ENCODE results near the gene LTBR. TPM values are rescaled to one million over a fixed set of nuclear protein-coding genes. Genes with fewer than 3 reads are reported as not detected.
A peak's percentile ranks its signal among the peaks of the same experiment; 100 is the strongest.
"Not testable (repeated sequence)": the region's sequence is repeated elsewhere in the genome, so short reads cannot be mapped to it uniquely, and the experiment has no call there.

LTBR gene
- polyA plus RNA-seq = 1 to 10 TPM; 1.2 to 3.6 (median 2.8) TPM

DNA sequence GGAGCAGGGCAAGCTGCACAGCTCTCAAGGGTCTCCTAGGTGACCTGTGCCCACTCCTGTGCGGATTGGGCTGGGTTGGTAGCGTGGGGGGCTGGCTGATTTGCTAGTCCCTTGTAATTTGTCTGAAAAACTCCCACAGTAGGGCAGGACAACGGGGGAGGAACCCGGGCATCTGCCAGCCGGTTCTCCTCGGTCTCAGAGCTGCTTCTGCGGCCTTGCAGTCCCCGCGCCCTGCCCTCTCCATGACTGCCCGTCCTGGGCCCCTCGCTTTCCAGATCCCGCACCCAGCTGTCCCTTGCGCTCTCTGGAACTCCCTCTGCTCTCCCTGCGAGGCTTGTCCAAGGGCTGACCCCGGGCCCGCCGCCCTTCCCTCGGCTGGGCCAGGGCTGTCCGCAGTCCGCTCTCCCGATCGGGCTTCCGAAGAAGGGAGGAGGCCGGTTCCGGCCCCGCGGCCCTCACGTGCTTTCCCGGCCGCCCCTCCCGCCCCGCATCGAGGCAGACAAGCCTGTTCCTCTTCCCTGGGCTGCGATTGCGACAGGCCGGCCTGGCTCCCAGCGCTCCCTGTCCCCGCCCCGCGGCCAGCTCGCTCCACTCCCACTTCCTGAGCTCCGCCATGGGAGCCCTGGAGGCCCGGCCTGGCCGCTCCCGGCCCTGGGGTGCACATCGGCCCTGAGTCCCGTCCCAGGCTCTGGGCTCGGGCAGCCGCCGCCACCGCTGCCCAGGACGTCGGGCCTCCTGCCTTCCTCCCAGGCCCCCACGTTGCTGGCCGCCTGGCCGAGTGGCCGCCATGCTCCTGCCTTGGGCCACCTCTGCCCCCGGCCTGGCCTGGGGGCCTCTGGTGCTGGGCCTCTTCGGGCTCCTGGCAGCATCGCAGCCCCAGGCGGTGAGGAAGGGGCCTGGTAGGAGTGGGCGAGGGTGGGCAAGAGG lies at the start of gene LTBR:
TSS of gene LTBR (plus strand) at position 591 of the 927 bp plus-strand sequence. CDS start at position 788, 197 bp downstream.
- Mint-ChIP-seq H3K36me3 (peaks cover 0 to 8% (median 4%) of the 10 kb centered on the region in 3 donors), H3K4me1 (peaks cover 0 to 12% of the 10 kb centered on the region in 2 donors), H3K9me3 (no peaks in the 10 kb centered on the region), H3K27me3 (ENCODE audit: low read depth in 3 of 3) (peaks cover 0 to 3% (median 2%) of the 10 kb centered on the region in 3 donors), H3K4me3 (peak within 1 kb of the TSS; percentile 48 to 76 (median 72)), H3K27ac (peak within 1 kb of the TSS in 2 of 6 donors; percentile 46 to 70)
- DNase-seq = peak; percentile 24 to 41 (median 32)

- no peak for DNase-seq
- peak overlapping the region in 1 of 5 donors; percentile 70 for H3K4me3 Mint-ChIP-seq
- peaks cover 13 to 52% of the 10 kb centered on the region in 2 donors for H3K4me1 Mint-ChIP-seq
- H3K9me3 Mint-ChIP-seq = no peaks in the 10 kb centered on the region
- H3K27me3 Mint-ChIP-seq (ENCODE audit: low read depth in 3 of 3) = peaks cover 5 to 16% (median 9%) of the 10 kb centered on the region in 3 donors
- H3K27ac Mint-ChIP-seq = no peak overlapping the region
- peaks cover 17 to 41% (median 25%) of the 10 kb centered on the region in 3 donors for H3K36me3 Mint-ChIP-seq
Measured at GRCh38 chr12:6334359-6334758, 49.6 kb upstream of the LTBR start.

- Mint-ChIP-seq H3K4me3 (no peak overlapping the region), H3K36me3 (peaks cover 17 to 37% (median 25%) of the 10 kb centered on the region in 3 donors), H3K4me1 (peaks cover 13 to 52% of the 10 kb centered on the region in 2 donors), H3K27me3 (ENCODE audit: low read depth in 3 of 3) (peaks cover 5 to 16% (median 9%) of the 10 kb centered on the region in 3 donors), H3K27ac (no peak overlapping the region), H3K9me3 (no peaks in the 10 kb centered on the region)
- DNase-seq = no peak
Measured at GRCh38 chr12:6334940-6335450, 49.0 kb upstream of the LTBR start.

GRCh38 chr12:6335451-6336078 lies 48.4 kb upstream of the LTBR start:
- Mint-ChIP-seq H3K27ac (no peak overlapping the region), H3K9me3 (no peaks in the 10 kb centered on the region), H3K27me3 (ENCODE audit: low read depth in 3 of 3) (peaks cover 5 to 16% (median 9%) of the 10 kb centered on the region in 3 donors), H3K36me3 (peaks cover 17 to 35% (median 22%) of the 10 kb centered on the region in 3 donors), H3K4me1 (peaks cover 11 to 49% of the 10 kb centered on the region in 2 donors), H3K4me3 (no peak overlapping the region)
- DNase-seq = peak; percentile 89 to 91 (median 90)

DNA sequence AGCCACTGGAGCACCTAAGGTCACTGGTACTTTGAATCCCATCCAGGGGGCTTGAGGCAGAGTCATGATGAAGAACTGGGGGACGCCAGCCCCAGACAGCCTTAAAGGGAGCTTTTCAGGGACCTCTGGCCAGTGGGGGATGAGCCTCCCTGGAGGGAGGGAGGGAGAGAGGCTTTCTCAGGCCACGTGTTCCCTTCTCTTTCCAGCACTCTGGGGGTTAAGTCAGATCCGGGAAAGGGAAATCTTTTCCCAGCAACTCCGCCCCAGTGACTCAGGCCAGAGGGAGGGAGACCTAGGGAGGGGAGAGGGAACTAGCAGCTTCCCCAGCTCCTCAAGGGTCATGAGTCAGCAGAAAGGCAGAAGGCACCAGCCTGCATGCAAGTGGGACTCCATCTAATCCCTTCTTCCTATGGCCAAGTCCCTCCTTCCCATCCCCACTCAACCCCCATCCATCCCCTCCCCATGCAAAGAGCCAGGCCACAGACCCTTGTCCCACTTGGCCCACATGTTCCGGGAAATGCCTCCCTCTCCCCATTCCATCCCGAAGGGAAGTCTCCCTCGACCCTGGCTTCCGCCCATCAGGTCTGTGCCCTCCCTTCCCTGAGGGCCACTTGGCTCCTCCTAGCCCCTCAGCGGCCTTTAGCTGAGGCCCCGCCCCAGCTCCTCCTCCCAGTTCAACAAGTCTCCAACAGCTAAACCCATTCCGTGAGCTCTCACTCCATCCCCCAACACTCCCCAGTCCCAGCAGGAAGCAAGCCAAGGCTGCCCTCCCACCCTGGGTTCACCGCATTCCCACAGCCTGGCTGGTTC lies 47.7 kb upstream of the LTBR start:
- Mint-ChIP-seq H3K27me3 (ENCODE audit: low read depth in 3 of 3) (peaks cover 5 to 16% (median 9%) of the 10 kb centered on the region in 3 donors), H3K4me1 (peaks cover 4 to 44% of the 10 kb centered on the region in 2 donors), H3K27ac (no peak overlapping the region), H3K36me3 (peaks cover 16 to 30% (median 20%) of the 10 kb centered on the region in 3 donors), H3K9me3 (no peaks in the 10 kb centered on the region), H3K4me3 (no peak overlapping the region)
- peak; percentile 59 to 66 (median 63) for DNase-seq

DNA sequence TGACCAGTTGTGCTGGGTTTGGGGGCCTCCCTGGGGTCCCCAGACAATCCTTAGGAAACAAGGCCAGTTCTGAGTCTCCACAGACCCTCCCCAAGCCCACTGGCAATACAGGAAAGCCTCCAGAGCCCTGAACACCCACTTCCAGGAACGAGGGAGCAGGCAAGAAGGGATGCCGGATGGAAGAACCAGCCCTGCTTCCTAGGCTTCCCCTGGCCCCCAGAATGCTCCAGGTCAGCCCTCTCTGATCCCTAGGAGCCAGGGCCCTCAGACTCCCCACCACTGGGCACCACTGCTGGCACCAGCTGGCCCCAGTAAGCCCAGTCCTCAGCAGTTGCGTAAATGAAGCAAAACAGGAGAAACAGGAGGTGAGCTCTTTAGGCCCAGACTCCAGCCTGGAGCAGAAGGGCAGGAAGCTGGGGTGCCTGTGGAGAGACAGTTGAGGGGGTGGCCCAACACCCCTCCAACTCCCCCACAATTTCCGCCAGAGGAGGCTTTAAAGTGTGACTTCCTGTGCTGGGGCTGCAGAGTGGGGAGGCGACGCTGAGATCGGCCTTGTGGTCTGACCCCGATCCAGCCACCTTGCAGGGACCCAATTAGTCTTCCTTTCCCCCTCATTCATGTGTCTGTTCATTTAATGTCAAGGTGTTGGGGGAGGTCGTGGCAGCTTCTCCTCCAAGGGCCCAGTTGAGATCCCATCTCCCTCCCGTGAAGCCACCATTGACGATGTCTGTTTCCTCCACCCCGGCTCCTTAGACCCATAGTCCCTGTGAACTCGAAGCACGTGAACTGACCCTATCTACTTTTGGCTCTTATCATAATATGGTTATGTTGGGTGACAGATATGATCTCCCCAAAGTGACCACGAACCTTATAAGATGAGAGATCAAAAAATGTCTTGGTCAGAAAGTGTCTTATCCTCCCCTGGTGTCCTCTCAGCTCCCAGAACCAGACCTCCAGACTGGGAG lies 46.8 kb upstream of the LTBR start:
- Mint-ChIP-seq H3K27me3 (ENCODE audit: low read depth in 3 of 3) (peaks cover 8 to 18% (median 9%) of the 10 kb centered on the region in 3 donors), H3K4me1 (peaks cover 6 to 44% of the 10 kb centered on the region in 2 donors), H3K9me3 (no peaks in the 10 kb centered on the region), H3K27ac (no peak overlapping the region), H3K36me3 (peaks cover 13 to 27% (median 17%) of the 10 kb centered on the region in 3 donors), H3K4me3 (no peak overlapping the region)
- DNase-seq = peak; percentile 88 to 90 (median 90)

GRCh38 chr12:6337958-6338433 lies 46.0 kb upstream of the LTBR start:
- Mint-ChIP-seq H3K27ac (no peak overlapping the region), H3K4me1 (peaks cover 14 to 44% of the 10 kb centered on the region in 2 donors), H3K4me3 (no peak overlapping the region), H3K9me3 (no peaks in the 10 kb centered on the region), H3K36me3 (peaks cover 6 to 20% (median 10%) of the 10 kb centered on the region in 3 donors), H3K27me3 (ENCODE audit: low read depth in 3 of 3) (peaks cover 8 to 20% (median 9%) of the 10 kb centered on the region in 3 donors)
- DNase-seq = peak in 1 of 3 donors; percentile 31

- not testable (repeated sequence) for H3K27ac Mint-ChIP-seq, H3K4me3 Mint-ChIP-seq, H3K9me3 Mint-ChIP-seq, DNase-seq
- Mint-ChIP-seq H3K27me3 (ENCODE audit: low read depth in 3 of 3) (peaks cover 8 to 20% (median 9%) of the 10 kb centered on the region in 3 donors), H3K36me3 (peaks cover 4 to 17% (median 8%) of the 10 kb centered on the region in 3 donors), H3K4me1 (peaks cover 20 to 44% of the 10 kb centered on the region in 2 donors)
Measured at GRCh38 chr12:6338536-6338935, 45.4 kb upstream of the LTBR start.

DNA sequence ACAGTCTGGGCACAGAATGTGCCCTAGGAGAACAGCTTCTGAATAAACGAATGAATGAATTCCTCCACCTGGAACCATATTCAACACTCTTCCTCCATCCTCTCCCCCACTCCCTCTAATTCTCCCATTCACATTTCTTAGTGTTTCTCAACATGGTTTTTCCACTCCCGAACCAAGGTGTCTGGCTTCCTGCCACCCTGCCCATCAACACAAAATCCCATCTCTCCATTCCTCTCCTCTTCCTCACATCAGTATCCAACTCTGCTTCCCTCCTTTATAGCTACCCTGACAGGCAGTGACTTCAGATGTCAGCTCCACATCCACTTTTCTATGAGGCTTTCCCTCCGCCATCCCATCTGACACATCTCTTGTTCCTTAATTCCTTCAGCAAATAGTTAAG lies 45.0 kb upstream of the LTBR start:
- Mint-ChIP-seq H3K4me3 (no peak overlapping the region), H3K27me3 (ENCODE audit: low read depth in 3 of 3) (peaks cover 8 to 20% (median 9%) of the 10 kb centered on the region in 3 donors), H3K27ac (no peak overlapping the region), H3K36me3 (peaks cover 0 to 12% (median 3%) of the 10 kb centered on the region in 3 donors), H3K4me1 (peaks cover 22 to 43% of the 10 kb centered on the region in 2 donors), H3K9me3 (no peaks in the 10 kb centered on the region)
- no peak for DNase-seq

DNA sequence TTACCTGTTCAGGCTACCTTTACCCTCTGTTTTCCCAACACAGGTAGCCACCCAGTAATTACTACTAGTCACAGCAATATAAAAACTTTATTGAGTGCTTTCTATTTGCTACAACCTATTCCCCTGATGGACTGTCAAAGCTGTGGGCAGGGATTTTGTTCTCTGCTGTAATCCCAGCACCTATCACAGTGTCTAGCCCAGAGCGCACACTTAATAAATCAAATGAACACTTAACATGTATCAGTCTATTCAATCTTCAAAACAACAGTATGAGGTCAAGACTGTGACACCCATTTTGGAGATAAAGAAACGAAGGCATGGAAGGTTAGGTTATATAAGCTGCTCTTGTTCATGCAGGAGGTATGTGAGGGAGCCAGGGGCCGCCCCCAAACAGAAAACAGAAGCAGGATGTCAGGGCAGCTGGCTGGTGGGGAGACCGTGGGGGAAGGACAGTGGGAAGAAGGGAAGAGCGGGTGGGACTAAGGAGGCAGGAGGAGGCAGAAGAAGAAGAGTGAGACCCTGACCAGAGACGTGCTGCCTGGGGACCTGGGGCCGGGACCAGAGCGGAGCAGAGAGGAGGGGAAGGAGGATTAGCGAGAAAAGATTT lies 43.8 kb upstream of the LTBR start:
- H3K27me3 Mint-ChIP-seq (ENCODE audit: low read depth in 3 of 3) = peaks cover 8 to 21% (median 9%) of the 10 kb centered on the region in 3 donors
- peaks cover 25 to 32% of the 10 kb centered on the region in 2 donors for H3K4me1 Mint-ChIP-seq
- peaks cover 0 to 5% (median 0%) of the 10 kb centered on the region in 3 donors for H3K36me3 Mint-ChIP-seq
- DNase-seq = peak in 1 of 3 donors; percentile 37
- H3K4me3 Mint-ChIP-seq = no peak overlapping the region
- no peaks in the 10 kb centered on the region for H3K9me3 Mint-ChIP-seq
- H3K27ac Mint-ChIP-seq = no peak overlapping the region

- no peaks in the 10 kb centered on the region for H3K36me3 Mint-ChIP-seq
- peaks cover 32 to 33% of the 10 kb centered on the region in 2 donors for H3K4me1 Mint-ChIP-seq
Measured at GRCh38 chr12:6340745-6341416, 43.1 kb upstream of the LTBR start.

More at GRCh38 chr12:6340745-6341416, 43.1 kb upstream of the LTBR start:
- Mint-ChIP-seq H3K9me3 (no peaks in the 10 kb centered on the region), H3K4me3 (no peak overlapping the region), H3K27ac (no peak overlapping the region), H3K27me3 (ENCODE audit: low read depth in 3 of 3) (peaks cover 5 to 17% (median 6%) of the 10 kb centered on the region in 3 donors)
- no peak for DNase-seq
